Pancreas (tissue), 10 donors: Measurements from ENCODE around the gene EZR. TPM values are rescaled to one million over a fixed set of nuclear protein-coding genes. Genes with fewer than 3 reads are reported as not detected.
A peak's percentile ranks its signal among the peaks of the same experiment; 100 is the strongest.

Source experiments
- ATAC-seq, 4 donors: fragments of 200-7000 bp; cut with Tn5 transposase; one replicate each; pipeline versions ENCODE4 v1.8.0 to v1.9.1; 2020; ENCODE audit warnings: mild to moderate bottlenecking in 4 of 4, moderate library complexity in 4 of 4
- DNase-seq, 6 donors: peaks; one replicate each; pipeline ENCODE4 v3.0.0-alpha.2; 2020
- FAIRE-seq: peaks from 2 replicates; lab custom pipeline; 2012; peaks lifted over from hg19 to GRCh38; lab: Jason Lieb, UNC
- H3K27ac ChIP-seq, 4 donors: fragments of 200-600 bp; sonication (generic); 1 replicate in 3 of 4; 2 replicates in 1 of 4; pipeline versions ENCODE4 v1.5.0 to v1.8.0; 2020
- H3K27me3 ChIP-seq, 4 donors: fragments of 200-600 bp; one replicate each; pipeline ENCODE4 v1.8.0; 2021
- H3K36me3 ChIP-seq, 3 donors: fragments of 200-600 bp; sonication (generic) in 1 of 3; one replicate each; pipeline versions ENCODE4 v1.5.0 to v1.8.0; 2020 to 2021
- H3K4me1 ChIP-seq, 3 donors: fragments of 200-600 bp; one replicate each; pipeline ENCODE4 v1.8.0; 2021
- H3K4me3 ChIP-seq, 4 donors: fragments of 200-600 bp; sonication (generic) in 2 of 4; one replicate each; pipeline versions ENCODE4 v1.5.0 to v1.8.0; 2020 to 2021
- H3K9me3 ChIP-seq, 4 donors: fragments of 200-600 bp; one replicate each; pipeline ENCODE4 v1.8.0; 2021
- WGBS, 2 donors: extraction: QIAGEN DNeasy Blood & Tissue Kit; methylation state at CpG; one replicate each; pipeline ENCODE4 v1.1.7; 2013; 5-methylcytosine and 5-hydroxymethylcytosine counted together
- intact Hi-C, 3 donors: fragments of 100-400 bp; cut with DNase I; formaldehyde crosslinking; loops; one replicate each; pipeline versions ENCODE4 v1.11.1 to v1.14.2; 2022
- polyA plus RNA-seq, 2 donors: library from polyadenylated mRNA; stranded (reverse); fragments of 200-250 nt; gene quantifications; one replicate each; pipeline ENCODE4 v1.2.3, GENCODE V29; 2013
- total RNA-seq, 6 donors: library from RNA; stranded (reverse); fragmentation: NEBNext Ultra II Directional in 4 of 6; extraction: Animal tissue kit (Norgen Biotek cat#: 25700) in 4 of 6; gene quantifications; one replicate each; pipeline versions ENCODE4 v1.2.1 to v1.2.4, GENCODE V29; 2021 to 2023
- TF ChIP-seq, protein P1 (sequence below), 4 donors: fragments of 200-600 bp; sonication (generic) in 3 of 4; IDR thresholded peaks; one replicate each; pipeline versions ENCODE4 v1.5.0 to v1.8.0; 2021; ENCODE audit warnings: antibody characterized with exemption in 4 of 4
- donor health status: healthy with polysubstance abuse.
- donor health status: DM: no; HTN: no; CAD: no; lungs with moderate emphysema.
- donor health status: DM: no; HTN: no; CAD: no.
- donor health status: control.
- donor health status: control.
- donor health status: Bipolar disorder and iron deficiency.
- donor health status: DM: yes; HTN: yes; CAD: no.
- donor health status: DM: no; HTN: no; CAD: no.
- donor health status: DM: no; HTN: no; CAD: no.
- donor health status: DM: yes; HTN: yes; CAD: no.

The EZR gene
- total and polyA plus RNA-seq, 8 donors, result 68.1 to 109 (median 89.7) TPM

DNA sequence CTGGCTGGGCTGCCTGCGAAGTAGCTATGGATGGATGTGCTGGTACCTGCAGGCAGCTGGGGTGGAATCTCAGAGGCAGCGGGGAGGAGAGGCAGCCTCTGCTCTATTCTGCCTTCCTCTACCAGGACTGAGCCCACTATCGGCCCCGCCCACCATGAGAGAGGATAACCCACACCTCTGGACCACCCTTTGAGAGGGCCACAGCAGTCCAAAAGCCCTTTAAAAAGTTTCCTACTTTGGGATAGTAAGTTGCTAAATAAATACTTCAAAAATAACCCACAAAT is 36.1 kb downstream of the EZR start:
- intact Hi-C loops, result no loop called here
- TF ChIP-seq, protein P1, sequence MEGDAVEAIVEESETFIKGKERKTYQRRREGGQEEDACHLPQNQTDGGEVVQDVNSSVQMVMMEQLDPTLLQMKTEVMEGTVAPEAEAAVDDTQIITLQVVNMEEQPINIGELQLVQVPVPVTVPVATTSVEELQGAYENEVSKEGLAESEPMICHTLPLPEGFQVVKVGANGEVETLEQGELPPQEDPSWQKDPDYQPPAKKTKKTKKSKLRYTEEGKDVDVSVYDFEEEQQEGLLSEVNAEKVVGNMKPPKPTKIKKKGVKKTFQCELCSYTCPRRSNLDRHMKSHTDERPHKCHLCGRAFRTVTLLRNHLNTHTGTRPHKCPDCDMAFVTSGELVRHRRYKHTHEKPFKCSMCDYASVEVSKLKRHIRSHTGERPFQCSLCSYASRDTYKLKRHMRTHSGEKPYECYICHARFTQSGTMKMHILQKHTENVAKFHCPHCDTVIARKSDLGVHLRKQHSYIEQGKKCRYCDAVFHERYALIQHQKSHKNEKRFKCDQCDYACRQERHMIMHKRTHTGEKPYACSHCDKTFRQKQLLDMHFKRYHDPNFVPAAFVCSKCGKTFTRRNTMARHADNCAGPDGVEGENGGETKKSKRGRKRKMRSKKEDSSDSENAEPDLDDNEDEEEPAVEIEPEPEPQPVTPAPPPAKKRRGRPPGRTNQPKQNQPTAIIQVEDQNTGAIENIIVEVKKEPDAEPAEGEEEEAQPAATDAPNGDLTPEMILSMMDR (IDR thresholded peaks at IDR 0.05), result no peak
- 66 to 100% methylated on average over 3 to 4 of the region's 4 CpGs for WGBS, 2 donors
- no peaks in the 10 kb centered on the region for H3K27me3 ChIP-seq
- peaks cover 8 to 60% (median 24%) of the 10 kb centered on the region in 3 donors for H3K36me3 ChIP-seq
- peaks cover 23 to 47% (median 31%) of the 10 kb centered on the region in 3 donors for H3K4me1 ChIP-seq
- no peak overlapping the region for H3K4me3 ChIP-seq
- no peak overlapping the region for H3K27ac ChIP-seq
- ATAC-seq (no peak), DNase-seq (peak in 1 of 6 donors; percentile 45), FAIRE-seq (no peak)
- H3K9me3 ChIP-seq, result no peaks in the 10 kb centered on the region

DNA sequence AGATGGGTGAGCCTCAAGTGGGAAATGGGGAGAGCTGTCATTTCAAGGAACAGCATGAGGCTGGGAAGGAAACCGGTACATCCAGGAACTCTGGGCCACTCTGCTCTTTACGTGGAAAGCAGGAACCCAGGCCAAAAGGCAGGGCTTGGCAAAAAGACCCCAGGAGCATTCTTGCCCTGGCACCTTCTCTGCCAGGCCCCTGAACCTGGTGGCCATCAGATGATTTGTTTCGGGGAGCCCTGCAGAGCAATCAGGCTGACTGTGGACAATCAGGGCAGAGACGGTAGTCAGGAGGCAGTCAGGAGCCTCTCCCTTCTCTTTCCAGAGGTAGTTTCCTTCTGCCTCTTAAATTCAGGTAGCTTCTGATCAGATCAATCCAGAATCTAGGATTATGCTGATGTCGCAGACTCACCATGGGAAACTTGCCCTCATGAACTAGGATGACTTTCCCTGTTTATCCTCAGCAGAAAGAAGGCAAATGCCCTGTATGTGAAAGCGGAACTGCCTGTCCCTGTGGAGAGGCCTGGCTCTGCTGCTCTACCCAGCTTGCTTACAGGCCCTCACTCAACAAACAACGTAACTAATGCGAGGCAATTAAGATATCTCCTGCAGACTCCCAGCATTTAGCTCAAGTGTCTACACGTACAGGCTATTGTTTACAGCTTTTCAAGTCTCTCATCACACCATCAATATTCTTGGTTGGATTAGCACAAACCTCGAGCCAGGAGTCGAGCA is 36.6 kb downstream of the EZR start:
- WGBS, 2 donors, result 82 to 83% methylated on average over 11 of the region's 11 CpGs
- TF ChIP-seq, protein P1 (IDR thresholded peaks at IDR 0.05), result no peak
- Histone ChIP-seq H3K4me1 (peaks cover 23 to 46% (median 31%) of the 10 kb centered on the region in 3 donors), H3K27me3 (no peaks in the 10 kb centered on the region), H3K9me3 (no peaks in the 10 kb centered on the region), H3K4me3 (no peak overlapping the region), H3K36me3 (peaks cover 8 to 60% (median 24%) of the 10 kb centered on the region in 3 donors), H3K27ac (peak overlapping the region; percentile 80 to 86 (median 83))
- ATAC-seq (no peak), FAIRE-seq (no peak), DNase-seq (no peak)
- intact Hi-C loops, result no loop called here

DNA sequence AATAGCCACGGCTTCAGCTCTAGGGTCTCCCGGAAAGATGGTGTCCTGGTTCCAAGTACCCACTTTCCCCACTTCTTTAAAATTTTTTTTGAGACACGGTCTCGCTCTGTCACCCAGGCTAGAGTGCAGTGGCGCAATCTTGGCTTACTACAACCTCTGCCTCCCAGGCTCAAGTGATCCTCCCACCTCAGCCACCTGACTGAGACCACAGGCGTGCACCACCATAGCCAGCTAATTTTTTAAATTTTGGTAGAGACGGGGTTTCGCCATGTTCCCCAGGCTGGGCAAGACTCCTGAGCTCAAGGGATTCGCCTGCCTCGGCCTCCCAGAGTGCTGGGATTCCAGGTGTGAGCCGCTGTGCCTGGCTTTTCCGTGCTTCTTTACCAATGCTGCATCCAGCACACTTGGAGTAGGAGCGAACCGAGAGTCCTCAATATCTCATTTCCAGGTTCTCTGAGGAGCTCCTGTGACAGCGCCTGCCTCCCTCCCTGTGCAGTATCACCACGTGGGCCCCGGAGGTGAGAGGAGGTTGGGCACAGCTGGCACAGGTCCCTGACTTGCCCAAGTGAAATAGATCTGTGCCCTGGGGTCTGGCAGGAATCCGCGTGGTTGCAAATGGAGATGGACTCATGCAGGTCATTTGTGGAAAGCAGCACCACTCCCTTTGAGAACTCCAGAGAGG is 37.3 kb downstream of the EZR start:
- peak; percentile 37 to 52 (median 40) for ATAC-seq
- intact Hi-C loops, result no loop called here
- H3K4me3 ChIP-seq, result no peak overlapping the region
- H3K27ac ChIP-seq, result peak overlapping the region; percentile 80 to 86 (median 83)
- no peaks in the 10 kb centered on the region for H3K9me3 ChIP-seq
- H3K36me3 ChIP-seq, result peaks cover 8 to 60% (median 24%) of the 10 kb centered on the region in 3 donors
- no peak for FAIRE-seq
- no peaks in the 10 kb centered on the region for H3K27me3 ChIP-seq
- TF ChIP-seq, protein P1 (IDR thresholded peaks at IDR 0.05), result no peak
- DNase-seq, result peak in 2 of 6 donors; percentile 60 to 63
- WGBS, 2 donors, result 50 to 55% methylated on average over 19 of the region's 19 CpGs
- H3K4me1 ChIP-seq, result peaks cover 23 to 38% (median 25%) of the 10 kb centered on the region in 3 donors

GRCh38 chr6:158780988-158781691 is 38.0 kb downstream of the EZR start:
- DNase-seq, result peak; percentile 73 to 91 (median 86)
- intact Hi-C loops, result no loop called here
- Histone ChIP-seq H3K36me3 (peaks cover 8 to 59% (median 25%) of the 10 kb centered on the region in 3 donors), H3K27ac (peak overlapping the region; percentile 80 to 86 (median 83)), H3K27me3 (no peaks in the 10 kb centered on the region), H3K4me3 (no peak overlapping the region), H3K4me1 (peaks cover 23 to 35% (median 24%) of the 10 kb centered on the region in 3 donors), H3K9me3 (no peaks in the 10 kb centered on the region)
- FAIRE-seq, result no peak
- peak; percentile 87 to 92 (median 88) for ATAC-seq
- TF ChIP-seq, protein P1 (IDR thresholded peaks at IDR 0.05), result no peak
- WGBS, 2 donors, result 16 to 17% methylated on average over 11 of the region's 11 CpGs
